ENCODE results near the gene COLQ. TPM values are rescaled to one million over a fixed set of nuclear protein-coding genes. Genes with fewer than 3 reads are reported as not detected.

The COLQ gene
- total RNA-seq, 1 experiment from 2014 or later: 1.9 TPM

DNA sequence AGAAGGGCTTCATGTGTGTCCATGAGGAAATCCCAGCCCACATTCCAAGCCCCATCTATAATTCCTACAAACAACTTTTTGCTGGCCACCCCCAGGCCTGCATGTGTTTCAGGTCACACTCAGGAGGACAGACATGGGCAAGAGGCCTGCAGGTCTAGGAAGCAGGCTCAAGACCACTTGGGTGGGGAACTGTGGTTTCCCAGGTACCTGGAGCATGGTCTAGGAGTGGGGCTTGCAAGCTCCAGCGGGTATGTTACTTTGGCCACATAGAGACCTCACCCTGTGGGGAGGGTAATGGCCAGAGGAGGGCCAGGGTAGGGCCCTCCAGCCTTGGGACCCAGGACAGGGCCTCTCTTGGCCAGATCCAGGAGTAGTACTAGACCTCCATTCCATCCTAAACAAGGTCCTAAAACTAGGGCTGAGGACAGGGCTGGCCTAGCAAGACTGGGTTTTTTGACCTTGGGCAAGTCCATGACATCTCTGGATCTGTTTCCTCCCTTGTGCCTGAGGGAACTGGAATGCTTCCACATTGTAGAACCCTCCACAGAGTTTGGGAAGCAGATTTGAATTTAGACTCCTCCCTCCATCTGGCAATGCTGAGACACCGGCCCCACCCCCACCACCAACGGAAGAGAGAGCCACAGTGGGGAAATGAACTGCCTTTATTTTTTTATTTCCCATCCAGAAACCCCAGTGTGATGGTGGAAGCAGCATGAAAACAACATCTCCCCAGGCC, 71.8 kb downstream of the COLQ start (continued):
- no peak for TF ChIP-seq REST (IDR thresholded peaks at IDR 0.05; ENCODE audit: low read depth)
- TF ChIP-seq POLR2A (IDR thresholded peaks at IDR 0.05; ENCODE audit: borderline replicate concordance, extremely low read depth, insufficient read depth, insufficient read length): no peak
- TF ChIP-seq ZNF274 (IDR thresholded peaks at IDR 0.05; ENCODE audit: low read depth, low read length): no peak
- no peak for TF ChIP-seq ZFX (IDR thresholded peaks at IDR 0.05)
- no peak for TF ChIP-seq YY1 (IDR thresholded peaks at IDR 0.05; ENCODE audit: extremely low read depth, insufficient replicate concordance, low read depth, low read length)
- no peak for TF ChIP-seq EZH2 (IDR thresholded peaks at IDR 0.05)
- no peak for TF ChIP-seq EGR1 (IDR thresholded peaks at IDR 0.05; ENCODE audit: low read depth)
- no peak for TF ChIP-seq JUND (IDR thresholded peaks at IDR 0.05)
- TF ChIP-seq, protein P1, sequence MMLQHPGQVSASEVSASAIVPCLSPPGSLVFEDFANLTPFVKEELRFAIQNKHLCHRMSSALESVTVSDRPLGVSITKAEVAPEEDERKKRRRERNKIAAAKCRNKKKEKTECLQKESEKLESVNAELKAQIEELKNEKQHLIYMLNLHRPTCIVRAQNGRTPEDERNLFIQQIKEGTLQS (IDR thresholded peaks at IDR 0.05): no peak
- TF ChIP-seq FOSL1 (IDR thresholded peaks at IDR 0.05; ENCODE audit: low read depth): no peak
- TF ChIP-seq SIN3A (IDR thresholded peaks at IDR 0.05; ENCODE audit: low read depth): no peak
